NCI-H510A treated with DMSO at 0.1 percent for 48 hours (cell line): ENCODE data around the gene RALGAPB.
"Not testable (repeated sequence)": the region's sequence is repeated elsewhere in the genome, so short reads cannot be mapped to it uniquely, and the experiment has no call there.

Source experiments
- DNase-seq: peaks from one replicate; lab custom pipeline; 2025; lab: John Stamatoyannopoulos, UW

RALGAPB gene

DNA sequence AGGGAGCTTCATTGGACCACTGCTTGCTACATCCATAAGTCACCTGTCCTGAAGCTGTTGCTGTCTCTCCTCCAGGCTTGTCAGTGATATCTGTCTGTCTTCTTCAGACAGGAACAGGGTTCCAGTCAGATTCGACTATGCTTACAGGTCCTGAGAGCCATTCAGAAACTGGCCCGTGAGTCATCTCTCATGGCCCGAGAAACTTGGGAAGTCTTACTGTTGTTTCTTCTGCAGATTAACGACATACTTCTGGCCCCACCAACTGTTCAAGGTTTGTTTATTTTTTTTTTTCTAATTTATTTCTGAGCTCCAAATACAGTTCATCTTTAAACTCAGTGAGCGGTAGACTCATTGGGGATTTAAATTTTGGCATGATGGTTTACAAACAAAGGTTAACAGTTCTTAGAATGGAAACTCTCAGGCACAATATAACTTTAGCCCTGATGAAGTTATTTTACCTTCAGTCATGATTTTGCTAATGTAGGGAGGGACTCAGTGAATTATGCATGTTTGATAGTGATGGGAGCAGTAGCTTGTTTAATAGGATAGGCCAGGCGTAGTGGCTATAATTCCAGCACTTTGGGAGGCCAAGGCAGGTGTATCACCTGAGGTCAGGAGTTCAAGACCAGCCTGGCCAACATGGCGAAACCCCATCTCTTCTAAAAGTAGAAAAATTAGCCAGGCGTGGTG is 24.7 kb downstream of the RALGAPB start:
- no peak for DNase-seq

DNA sequence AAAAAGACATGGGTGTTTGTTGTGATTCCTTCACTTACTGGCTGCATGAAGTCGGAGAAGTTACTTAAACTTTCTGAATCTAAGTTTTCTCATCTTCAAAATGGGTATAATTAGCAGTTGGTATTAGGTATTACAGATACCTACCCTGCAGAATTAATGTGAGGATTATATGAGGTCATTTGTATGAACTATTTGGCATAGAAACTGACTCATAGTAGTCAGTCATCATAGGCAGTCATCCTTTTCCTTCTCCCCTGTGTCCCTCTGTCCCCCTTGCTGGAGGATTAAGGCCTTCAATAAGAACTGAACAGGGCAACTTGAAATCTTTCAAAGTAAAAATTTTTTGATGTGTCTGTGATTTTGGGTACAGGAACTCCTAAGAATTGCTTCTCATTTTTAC is 26.3 kb downstream of the RALGAPB start:
- no peak for DNase-seq

DNA sequence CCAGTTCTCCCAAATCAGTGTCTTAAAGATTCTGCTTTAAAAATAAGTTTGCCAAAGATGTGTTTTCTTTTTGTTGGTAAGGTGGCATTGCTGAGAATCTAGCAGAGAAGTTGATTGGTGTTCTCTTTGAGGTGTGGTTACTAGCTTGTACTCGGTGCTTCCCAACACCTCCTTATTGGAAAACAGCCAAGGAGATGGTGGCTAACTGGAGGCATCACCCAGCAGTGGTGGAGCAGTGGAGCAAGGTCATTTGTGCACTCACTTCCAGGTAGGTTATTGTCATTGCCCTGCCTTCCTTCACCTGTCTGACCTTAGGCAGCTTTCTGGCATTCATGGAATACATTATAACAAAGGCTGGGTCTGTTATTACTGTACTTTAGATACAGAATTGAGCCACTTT is 26.7 kb downstream of the RALGAPB start:
- DNase-seq: no peak

DNA sequence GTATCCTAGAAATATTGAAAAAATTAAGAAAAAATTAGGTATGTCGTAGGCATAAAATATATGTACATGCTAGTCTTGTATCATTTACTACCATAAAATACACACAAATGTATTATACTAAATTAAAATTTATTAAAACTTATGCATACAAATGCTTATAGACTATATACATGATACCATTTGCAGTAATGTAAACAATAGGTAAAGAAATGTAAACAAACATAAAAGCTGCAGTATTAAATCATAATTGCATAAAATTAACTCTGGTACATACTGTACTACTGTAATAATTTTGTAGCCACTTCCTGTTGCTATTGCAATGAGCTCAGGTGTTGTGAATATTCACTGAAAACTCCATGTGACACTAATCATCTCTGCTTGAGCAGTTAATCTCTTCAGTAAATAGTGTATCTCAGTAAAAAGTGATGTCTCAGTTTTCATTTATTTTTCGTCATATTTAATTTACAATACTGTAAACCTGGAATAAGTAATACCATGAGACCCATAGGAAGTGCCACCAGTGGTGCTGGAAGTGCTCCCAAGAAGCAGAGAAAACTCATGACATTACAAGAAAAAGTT is 29.3 kb downstream of the RALGAPB start:
- DNase-seq: no peak

DNA sequence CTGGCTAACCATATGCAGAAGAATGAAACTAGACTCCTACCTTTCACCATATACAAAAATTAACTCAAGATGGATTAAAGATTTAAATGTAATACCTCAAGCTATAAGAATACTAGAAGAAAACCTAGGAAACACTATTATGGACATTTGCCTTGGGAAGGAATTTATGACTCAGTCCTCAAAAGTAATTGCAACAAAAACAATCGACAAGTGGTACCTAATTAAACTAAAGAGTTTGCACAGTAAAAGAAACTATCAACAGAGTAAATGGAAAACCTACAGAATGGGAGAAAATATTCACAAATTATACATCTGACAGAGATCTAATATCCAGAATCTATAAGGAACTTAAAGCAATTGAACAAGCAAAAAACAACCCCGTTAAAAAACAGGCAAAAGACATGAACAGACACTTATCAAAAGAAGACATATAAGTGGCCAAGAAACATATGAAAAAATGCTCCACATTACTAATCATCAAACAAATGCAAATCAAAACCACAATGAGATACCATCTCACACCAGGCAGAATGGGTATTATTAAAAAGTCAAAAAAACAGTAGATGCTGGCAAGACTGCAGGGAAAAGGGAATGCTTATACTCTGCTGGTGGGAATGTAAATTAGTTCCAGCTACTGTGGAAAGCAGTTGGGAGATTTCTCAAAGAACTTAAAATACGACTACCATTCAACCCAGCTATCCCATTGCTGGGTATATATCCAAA is 31.9 kb downstream of the RALGAPB start:
- no peak for DNase-seq

DNA sequence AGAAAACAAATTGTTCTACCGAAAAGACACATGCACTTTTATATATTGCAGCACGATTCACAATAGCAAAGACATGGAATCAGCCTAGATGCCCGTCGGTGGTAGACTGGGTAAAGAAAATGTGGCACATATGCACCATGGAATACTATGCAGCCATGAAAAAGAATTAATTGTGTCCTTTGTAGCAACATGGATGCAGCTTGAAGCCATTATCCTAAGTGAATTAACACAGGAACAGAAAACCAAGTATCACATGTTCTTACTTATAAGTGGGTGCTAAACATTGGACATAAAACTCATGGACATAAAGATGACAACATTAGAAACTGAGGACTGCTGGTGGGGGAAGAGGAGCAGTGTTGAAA is 32.4 kb downstream of the RALGAPB start:
- no peak for DNase-seq

DNA sequence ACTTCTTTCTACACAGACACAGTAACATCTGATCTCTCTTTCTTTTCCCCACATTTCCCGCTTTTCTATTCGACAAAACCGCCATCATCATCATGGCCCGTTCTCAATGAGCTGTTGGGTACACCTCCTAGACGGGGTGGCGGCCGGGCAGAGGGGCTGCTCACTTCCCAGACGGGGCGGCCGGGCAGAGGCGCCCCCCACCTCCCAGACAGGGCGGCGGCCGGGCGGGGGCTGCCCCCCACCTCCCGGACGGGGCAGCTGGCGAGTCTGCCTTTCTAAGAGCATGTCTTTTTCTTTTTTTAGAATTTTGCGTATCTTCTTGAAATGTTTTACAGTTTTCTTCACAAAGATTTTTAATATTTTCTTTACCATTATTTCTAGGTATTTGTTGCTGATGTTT is 39.1 kb downstream of the RALGAPB start:
- DNase-seq: not testable (repeated sequence)

DNA sequence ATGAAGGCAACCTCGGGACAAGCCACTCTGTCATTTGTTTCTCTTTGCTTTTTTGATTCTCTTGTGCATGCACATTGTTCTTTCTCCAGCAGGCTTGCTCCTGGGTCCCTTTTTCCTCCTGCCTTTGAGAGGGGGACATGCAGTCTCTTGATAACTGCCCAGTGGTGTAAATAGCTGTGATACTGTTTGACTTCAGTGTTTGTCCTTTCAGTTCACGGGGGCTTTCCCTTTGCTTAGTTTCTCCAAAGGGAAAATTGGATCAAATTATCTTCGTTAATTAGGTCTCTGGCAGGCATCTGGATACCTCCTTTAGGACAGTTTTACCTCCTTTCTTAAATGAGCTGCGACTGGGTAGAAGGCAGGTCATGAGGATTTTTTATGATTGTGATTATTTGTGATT is 41.5 kb downstream of the RALGAPB start:
- no peak for DNase-seq

DNA sequence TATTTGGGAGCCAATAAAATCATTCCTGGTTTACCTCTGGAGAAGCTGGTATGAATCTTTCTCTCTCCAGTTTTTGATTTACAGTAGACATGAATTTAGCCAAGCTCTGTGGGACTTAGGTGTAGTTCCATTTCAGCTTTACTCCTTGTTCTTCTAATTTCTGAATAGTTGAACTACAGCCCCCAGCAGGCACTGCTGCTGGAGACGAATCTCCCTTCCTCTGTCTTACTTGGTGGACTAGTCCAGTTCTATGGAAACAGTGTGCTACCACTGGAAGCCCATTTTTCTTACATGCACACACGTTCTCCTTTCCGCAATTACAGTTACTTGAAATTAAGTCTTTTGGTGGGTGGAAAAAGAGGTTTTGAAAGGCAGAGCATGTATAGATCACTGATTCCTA is 42.3 kb downstream of the RALGAPB start:
- no peak for DNase-seq

DNA sequence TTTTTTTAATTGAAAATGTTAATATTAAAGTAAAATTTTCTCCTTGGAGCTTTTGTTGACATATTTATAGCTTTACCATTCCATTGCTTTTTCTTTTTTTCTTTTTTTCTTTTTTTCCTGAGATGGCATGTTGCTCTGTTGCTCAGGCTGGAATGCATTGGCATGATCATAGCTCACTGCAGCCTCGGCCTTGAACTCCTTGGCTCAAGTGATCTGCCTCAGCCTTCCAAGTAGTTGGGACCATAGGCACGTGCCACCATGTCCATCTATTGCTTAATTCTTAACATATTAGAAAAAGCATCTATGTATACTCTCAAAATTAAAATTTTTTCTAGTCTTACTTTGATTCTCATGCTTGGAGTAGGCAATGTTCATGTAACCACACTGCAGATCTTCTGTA is 43.0 kb downstream of the RALGAPB start:
- no peak for DNase-seq

DNA sequence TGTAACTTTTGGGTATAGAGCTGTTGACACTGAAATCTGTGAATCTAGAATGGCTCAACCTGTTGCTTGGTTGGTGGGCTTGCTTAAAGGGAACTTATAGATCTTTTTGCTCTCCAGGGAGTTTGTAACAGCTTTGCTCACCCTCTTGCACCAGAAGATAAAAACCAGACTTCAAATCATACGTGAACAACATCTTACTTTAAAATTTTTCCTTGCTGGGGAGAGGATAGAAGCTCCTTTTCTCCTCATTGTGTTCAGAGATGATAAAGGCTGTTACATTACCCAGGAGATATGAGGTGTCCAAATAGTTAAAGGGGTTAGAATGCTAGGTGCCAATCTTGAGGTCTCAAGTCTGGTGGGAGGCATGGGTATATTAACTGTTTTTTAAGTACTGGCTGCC is 46.8 kb downstream of the RALGAPB start:
- DNase-seq: no peak

DNA sequence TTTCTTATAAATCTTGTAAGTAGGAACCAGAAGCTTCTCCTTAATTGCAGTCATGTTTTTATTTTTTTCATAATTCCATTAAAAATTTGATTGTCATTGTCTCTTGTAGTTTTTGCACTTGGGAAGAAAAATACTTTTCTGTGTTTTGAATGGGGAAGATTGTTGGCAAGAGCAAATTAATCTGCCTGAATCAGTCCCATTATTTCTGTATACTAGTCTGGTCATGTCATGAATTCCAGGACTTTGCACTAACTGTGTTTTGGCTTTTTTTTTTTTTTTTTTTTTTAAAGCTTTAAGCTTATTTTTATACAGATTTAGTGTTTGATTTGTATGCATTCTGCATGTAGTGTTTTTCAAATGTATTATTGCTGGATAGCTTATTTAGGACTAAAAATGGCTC is 47.6 kb downstream of the RALGAPB start:
- no peak for DNase-seq

DNA sequence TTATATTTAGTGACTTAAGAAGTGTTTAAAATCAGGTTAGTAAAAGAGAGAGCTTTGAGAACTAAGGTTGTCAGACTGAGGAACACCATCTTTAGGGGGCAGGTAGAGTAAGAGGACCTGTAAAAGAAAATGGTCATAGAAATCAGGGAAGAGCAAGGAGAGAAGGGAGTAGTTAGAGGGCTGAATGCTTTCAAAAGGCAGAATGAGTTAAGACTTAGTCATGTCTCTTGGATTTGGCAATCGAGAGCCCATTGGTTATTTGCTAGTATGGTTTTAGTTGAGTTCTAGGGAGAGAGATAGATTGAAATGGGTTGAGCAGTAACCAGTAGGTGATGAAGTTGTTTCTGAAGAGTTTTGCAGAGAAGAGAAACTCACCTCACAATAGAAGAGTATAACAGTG is 51.1 kb downstream of the RALGAPB start:
- no peak for DNase-seq

DNA sequence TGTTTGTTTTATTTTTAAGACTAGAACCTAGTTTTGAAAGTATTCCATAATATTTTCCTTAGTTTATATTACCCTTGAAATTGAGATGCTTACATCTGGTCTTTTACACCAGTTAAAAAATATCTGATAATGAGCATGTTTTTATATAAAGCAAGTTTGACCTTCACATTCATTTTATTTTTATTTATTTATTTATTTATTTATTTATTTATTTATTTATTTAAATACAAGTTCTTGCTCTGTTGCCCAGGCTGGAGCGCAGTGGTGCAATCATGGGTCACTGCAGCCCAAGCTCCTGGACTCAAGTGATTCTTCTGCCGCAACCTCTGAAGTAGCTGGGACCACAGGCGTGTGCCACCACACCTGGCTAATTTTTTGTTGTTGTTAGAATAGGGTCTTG is 55.5 kb downstream of the RALGAPB start:
- no peak for DNase-seq

DNA sequence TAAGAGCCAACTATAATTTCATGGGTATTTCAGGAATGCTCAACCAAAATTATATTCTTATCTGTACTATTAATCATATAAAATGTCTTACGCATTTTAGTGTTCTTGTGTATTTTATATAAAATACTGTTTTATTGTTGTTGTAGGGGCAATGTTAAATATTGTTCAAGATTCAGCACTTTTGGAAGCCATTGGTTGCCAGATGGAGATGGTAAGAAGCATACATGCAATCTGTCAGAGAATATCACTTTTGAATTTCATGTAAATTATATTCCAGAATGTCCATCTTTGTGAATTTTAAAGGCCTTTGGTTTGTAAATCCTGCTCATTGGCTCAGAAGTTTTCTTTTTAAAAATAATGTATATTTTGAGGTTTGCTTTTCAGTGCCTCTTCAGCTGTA is 58.4 kb downstream of the RALGAPB start:
- no peak for DNase-seq

DNA sequence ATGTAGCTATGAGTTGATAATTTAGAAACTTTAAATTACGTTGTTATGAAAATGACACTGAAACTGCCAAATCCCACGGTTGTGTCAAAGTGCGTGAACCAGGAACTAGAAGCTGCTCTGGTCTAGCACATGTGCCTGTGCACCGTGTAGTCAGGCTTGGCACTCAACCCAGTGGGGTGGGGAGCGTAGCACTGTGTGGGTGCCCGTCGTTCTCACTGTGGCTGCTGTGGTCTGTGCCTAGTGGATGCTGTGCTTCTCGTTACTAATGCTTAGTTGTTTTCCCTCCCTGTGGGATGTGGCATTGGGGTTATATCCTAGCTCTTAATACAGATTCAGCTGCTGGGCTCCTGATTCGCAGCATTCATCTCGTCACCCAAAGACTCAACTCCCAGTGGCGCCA is 62.1 kb downstream of the RALGAPB start:
- no peak for DNase-seq

DNA sequence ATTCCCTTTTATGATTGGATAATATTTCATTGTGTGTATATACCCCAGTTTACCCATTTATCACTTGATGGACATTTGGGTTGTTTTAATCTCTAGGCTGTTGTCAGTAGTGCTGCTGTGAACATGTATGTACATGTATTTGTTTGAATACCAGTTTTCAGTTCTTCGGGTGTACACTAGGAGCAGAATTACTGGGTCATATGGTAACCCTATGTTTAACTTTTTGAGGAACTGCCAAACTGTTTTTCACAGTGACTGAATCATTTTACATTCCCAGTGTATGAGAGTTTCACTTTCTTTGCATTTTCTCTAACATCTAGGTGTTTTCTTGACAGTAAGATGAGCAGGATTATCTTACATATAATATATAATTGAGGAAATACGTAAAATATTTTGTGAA is 63.7 kb downstream of the RALGAPB start:
- DNase-seq: no peak

DNA sequence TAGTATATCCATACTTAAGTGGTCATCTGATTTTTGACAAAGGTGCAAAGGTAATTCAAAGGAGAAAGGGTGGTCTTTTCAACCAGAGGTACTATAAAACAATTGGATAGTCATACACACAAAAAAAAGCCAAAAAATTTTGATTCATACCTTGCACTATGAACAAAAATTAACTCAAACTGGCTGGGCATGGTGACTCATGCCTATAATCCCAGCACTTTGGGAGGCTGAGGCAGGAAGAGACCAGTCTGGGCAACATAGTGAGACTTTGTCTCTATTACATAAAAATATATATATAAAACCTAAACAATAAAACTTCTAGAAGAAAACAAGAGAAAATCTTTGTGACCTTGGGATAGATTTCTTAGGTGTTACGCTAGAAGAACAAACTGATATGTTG is 64.5 kb downstream of the RALGAPB start:
- no peak for DNase-seq

DNA sequence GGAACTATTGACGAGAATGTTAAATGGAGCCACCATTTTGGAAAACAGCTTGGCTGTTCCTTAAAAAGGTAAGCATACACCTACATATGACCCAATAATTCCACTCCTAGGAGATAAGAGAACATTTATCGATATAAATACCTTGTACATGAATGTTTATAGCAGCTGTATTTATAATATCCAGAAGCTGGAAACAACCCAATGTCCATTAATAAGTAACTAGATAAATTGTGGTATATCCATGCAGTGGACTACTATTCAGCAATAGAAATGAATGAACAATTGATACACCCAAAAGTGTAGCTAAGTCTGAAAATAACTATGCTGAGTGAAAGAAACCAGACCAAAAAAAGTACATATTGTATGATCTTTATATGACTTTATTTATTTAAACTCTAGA is 66.1 kb downstream of the RALGAPB start:
- DNase-seq: no peak

DNA sequence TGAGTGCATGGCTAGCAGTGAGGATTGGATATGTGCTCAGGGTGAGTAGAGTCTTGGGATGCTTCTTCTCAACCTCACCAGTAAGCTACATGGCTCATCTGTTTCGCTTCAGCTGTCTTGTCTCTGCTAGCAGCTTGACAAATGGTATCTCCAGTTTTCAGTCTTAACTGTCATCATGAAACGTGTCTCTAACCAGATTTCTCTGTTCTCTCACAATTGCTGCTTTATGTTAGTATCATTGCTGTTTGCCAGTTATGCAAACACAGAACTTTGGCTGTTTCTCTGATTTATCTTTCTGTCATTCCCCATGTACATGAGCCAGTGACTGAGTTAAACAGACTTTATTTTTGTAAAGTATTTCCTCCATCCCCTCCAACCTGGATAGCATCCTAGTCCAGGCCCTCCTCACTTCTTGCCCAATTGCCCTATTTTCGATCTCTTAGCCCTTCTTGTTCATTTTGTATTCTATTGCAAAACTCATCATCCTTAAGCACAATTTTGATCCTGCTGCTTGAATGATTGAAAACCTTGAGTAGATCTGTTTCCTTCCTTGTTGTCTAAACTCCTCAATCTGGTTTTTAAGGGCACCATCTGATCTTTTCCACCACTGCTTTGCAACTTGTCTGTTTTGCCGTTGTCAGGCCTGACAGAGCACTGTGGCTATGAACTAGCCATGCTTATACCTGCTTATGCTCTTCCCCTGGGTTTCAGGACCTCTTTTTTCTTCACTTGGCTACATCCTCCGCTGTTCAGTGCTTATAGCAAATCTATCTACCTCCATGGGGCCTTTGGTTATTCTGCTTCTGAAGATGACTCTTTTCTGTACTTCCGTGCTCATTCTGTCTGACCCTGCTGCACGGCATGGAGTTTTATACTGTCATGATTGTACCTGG is 70.6 kb downstream of the RALGAPB start:
- DNase-seq: no peak

DNA sequence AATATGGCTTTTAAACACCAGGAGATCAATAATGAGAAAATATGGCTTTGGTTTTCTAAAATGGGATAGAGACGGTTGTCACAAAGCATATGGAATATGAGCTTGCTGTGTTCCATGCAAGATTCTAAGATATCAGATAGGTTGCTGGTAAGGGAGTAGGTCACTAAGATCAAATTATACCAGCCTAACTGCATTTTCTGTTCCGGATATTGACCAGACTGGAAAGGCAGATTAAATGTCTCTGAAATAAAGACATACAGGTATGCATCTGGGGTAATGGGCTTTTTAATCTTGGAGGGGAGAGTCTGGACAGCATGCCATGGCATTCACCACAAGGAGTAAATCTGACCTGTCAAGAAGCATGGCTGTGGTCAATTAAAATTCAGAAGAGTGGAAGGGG is 73.1 kb downstream of the RALGAPB start:
- no peak for DNase-seq

DNA sequence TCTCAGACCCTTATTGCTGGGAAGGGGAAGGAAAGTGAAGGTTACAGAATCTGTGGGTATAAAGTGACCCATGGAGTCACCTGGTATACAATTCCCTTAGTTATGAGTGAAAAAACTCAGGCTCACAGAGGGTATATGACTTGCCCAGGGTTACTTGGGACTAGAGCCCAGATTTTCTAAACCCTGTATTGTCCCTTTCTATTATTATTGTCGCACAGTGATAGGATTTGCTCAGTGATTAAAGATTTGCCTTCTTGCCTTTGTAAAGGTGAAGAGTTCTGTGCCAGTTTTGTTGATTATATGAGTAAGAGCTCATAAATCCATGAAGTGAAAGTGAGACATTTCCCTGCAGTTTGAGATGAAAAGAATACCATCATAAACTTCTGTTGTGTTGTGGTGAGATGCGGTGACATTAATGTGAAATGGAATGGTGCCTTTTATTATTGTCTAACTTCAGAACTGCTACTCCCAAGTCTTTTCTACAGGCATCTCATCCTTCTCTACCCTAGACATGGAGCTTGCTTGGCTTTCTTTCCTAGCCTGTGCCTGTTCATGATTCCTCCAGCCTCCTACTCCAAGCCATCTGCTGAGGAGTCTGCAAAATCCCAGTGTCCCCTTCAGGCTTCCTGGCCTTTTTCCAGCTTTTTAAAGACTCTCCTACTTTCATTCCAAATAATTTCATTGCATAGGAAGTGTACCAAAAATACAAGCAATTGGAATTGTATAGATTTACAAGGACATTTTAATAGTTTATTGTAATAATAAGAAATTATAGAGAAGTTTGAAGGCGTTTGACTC is 74.8 kb downstream of the RALGAPB start:
- DNase-seq: no peak
